ENCODE results near the gene TMEM200A. TPM values are rescaled to one million over a fixed set of nuclear protein-coding genes. Genes with fewer than 3 reads are reported as not detected.

TMEM200A gene
- total and polyA plus RNA-seq, 2 experiments from 2014 or later = 0.12 TPM; not detected in 1

DNA sequence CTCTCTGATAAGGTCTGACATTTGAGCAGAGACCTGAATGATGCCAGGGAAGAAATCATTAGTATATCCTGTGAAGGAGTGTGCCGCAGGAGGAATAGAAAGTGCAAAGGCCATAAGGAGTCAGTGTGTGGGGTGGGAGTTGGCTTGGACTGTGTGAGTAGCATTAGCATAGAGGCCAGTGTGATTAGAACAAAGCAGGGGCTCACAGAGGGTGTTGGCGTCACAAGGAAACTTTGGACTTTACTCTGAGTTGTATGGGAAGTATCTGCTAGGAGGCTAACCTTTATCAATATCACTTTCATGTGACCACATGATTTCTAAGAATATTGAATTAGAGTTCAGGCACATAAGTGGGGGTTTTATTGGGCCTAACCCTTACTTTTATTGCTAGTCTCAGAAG lies 12.1 kb downstream of the TMEM200A start:
- Histone ChIP-seq H3K4me1 (ENCODE audit: low read depth) (no peaks in the 10 kb centered on the region), H3K4me3 (no peak overlapping the region), H3K27me3 (no peaks in the 10 kb centered on the region), H3K36me3 (no peaks in the 10 kb centered on the region), H3K27ac (no peak overlapping the region), H3K9me3 (ENCODE audit: low read depth) (no peaks in the 10 kb centered on the region)
- DNase-seq (ENCODE audit: low read depth in 1 of 2, low spot score in 1 of 2) = no peak
- TF ChIP-seq, protein P1, sequence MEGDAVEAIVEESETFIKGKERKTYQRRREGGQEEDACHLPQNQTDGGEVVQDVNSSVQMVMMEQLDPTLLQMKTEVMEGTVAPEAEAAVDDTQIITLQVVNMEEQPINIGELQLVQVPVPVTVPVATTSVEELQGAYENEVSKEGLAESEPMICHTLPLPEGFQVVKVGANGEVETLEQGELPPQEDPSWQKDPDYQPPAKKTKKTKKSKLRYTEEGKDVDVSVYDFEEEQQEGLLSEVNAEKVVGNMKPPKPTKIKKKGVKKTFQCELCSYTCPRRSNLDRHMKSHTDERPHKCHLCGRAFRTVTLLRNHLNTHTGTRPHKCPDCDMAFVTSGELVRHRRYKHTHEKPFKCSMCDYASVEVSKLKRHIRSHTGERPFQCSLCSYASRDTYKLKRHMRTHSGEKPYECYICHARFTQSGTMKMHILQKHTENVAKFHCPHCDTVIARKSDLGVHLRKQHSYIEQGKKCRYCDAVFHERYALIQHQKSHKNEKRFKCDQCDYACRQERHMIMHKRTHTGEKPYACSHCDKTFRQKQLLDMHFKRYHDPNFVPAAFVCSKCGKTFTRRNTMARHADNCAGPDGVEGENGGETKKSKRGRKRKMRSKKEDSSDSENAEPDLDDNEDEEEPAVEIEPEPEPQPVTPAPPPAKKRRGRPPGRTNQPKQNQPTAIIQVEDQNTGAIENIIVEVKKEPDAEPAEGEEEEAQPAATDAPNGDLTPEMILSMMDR (IDR thresholded peaks at IDR 0.05; ENCODE audit: low read depth, low read length) = no peak

DNA sequence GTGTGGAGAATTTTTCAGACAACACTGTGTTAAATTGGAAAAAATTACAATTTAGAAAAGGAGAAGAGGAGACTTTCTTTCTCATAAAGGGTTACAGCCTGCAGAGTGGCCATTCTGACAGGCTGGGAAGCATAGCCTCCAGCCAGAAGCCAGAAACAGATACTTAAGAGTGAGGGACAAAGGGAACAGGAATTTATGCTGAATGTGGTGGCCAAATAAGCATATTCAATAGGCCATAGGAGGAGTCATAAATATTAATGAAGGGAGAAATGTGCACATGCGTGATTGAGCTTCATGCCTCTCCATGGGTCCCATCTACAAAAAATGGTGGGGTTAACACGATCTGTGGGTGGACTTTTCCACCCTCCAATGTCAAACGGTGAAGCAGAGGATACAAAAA lies 13.4 kb downstream of the TMEM200A start:
- H3K9me3 ChIP-seq (ENCODE audit: low read depth) = no peaks in the 10 kb centered on the region
- no peaks in the 10 kb centered on the region for H3K4me1 ChIP-seq (ENCODE audit: low read depth)
- TF ChIP-seq, protein P1 (IDR thresholded peaks at IDR 0.05; ENCODE audit: low read depth, low read length) = no peak
- no peak for DNase-seq (ENCODE audit: low read depth in 1 of 2, low spot score in 1 of 2)
- H3K36me3 ChIP-seq = no peaks in the 10 kb centered on the region
- H3K27ac ChIP-seq = no peak overlapping the region
- no peak overlapping the region for H3K4me3 ChIP-seq
- H3K27me3 ChIP-seq = no peaks in the 10 kb centered on the region

DNA sequence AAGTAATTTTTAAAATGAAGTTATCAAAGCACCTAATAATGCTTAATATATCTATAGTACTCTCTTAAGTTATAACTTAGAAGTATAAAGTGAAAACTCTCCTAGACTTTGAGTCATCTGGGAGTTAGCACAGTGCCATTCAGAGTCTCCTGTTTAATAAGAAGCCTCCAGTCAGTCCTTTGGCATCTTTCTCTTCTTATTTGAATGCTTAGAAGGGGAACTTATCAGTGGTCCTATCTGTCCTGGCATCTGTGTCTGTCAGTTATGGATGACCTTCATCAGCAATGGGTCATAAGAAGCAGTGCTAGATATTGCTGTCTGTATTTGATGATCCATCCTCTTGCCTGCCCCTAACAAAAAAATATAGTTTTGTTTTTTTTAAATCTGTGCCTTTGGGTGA lies 15.2 kb downstream of the TMEM200A start:
- TF ChIP-seq, protein P1 (IDR thresholded peaks at IDR 0.05; ENCODE audit: low read depth, low read length) = no peak
- H3K4me1 ChIP-seq (ENCODE audit: low read depth) = no peaks in the 10 kb centered on the region
- H3K36me3 ChIP-seq = no peaks in the 10 kb centered on the region
- no peaks in the 10 kb centered on the region for H3K9me3 ChIP-seq (ENCODE audit: low read depth)
- no peak overlapping the region for H3K4me3 ChIP-seq
- H3K27me3 ChIP-seq = no peaks in the 10 kb centered on the region
- H3K27ac ChIP-seq = no peak overlapping the region
- DNase-seq (ENCODE audit: low read depth in 1 of 2, low spot score in 1 of 2) = no peak

DNA sequence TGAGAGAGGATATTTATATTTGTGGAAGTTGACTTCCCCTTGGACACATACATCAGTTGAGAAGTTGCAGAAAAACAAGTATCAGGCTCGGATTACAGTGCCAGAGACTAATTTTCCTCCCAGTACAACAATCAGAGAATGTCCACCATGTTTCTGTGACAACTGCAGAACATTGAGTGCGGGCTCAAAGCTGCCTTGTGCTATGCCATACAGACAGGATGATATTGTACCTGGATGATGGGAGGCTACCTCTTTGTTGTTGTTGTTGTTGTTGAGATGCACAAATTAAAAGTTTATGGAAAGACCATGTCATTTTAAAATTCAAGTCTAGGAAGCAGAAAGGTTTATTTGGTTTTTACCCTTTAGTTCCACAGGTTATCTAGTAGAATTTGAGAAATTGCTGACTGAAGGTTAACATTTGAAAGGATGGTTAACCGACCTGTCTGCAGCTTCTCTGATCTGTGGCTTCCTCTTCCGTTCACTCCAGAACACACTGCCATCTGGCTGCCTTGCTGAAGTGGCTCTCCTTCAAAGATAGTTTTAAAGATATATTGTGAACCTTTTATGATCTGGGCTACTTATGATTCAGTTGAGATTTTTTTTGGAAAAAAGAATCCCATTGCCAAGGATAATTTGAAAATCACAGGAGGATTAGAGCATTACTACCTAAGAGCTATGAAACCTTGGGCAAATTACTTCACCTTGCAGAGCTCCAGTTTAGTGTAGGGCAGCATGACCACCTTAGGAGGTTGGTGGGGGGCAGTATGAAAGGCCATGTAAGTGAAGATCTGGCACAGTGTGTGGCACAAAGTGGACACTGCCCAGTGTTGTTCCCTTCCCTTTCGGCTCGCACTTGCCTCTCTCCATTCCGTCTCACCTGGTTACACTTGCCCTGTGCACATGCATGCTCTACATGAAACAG lies 15.9 kb downstream of the TMEM200A start:
- TF ChIP-seq, protein P1 (IDR thresholded peaks at IDR 0.05; ENCODE audit: low read depth, low read length) = no peak

DNA sequence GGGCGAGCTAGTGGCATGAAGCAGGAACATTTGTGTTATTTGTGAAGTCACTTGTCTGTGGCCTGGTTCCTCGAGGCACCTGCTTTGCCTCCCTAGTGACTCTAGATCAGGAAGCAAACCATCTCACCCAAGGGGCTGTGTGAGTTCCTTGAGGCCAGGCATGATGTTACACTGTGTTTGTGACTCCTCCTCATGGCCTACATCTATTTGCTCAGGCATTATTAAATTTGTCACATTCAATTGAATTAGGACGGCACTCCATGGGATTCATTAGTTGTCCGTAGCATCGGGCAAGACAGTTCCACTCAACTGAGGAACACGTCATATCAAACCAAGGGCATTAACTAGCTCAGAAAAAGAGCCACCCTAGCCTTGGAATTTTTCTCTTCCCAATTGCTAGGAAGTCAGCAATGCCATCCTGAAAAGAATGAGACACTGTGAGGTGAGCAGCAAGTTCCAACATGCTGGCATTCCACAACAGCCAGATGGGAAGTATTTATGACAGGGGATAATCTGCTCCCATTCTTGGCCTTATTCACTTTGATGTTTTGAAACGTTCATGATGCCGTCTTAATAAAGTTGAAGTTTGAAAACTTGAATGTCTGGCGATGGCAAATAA lies 17.2 kb downstream of the TMEM200A start:
- H3K4me3 ChIP-seq = no peak overlapping the region
- no peak overlapping the region for H3K27ac ChIP-seq
- H3K4me1 ChIP-seq (ENCODE audit: low read depth) = no peaks in the 10 kb centered on the region
- no peaks in the 10 kb centered on the region for H3K27me3 ChIP-seq
- no peak for DNase-seq (ENCODE audit: low read depth in 1 of 2, low spot score in 1 of 2)
- TF ChIP-seq, protein P1 (IDR thresholded peaks at IDR 0.05; ENCODE audit: low read depth, low read length) = no peak
- no peaks in the 10 kb centered on the region for H3K36me3 ChIP-seq
- H3K9me3 ChIP-seq (ENCODE audit: low read depth) = no peaks in the 10 kb centered on the region

More for the DNA sequence above, 15.9 kb downstream of the TMEM200A start:
- Histone ChIP-seq H3K27me3 (no peaks in the 10 kb centered on the region), H3K9me3 (ENCODE audit: low read depth) (no peaks in the 10 kb centered on the region), H3K4me1 (ENCODE audit: low read depth) (no peaks in the 10 kb centered on the region), H3K36me3 (no peaks in the 10 kb centered on the region), H3K27ac (no peak overlapping the region), H3K4me3 (no peak overlapping the region)
- no peak for DNase-seq (ENCODE audit: low read depth in 1 of 2, low spot score in 1 of 2)

Measured in cardiac muscle cell (in vitro differentiated cells and primary cell).